Kasumi-1 (cell line): Measurements from ENCODE around the gene UGDH.

ENCODE experiments used
- DNase-seq, 2 experiments: peaks; one replicate each; lab custom pipeline; 2025; lab: John Stamatoyannopoulos, UW

Gene UGDH

DNA sequence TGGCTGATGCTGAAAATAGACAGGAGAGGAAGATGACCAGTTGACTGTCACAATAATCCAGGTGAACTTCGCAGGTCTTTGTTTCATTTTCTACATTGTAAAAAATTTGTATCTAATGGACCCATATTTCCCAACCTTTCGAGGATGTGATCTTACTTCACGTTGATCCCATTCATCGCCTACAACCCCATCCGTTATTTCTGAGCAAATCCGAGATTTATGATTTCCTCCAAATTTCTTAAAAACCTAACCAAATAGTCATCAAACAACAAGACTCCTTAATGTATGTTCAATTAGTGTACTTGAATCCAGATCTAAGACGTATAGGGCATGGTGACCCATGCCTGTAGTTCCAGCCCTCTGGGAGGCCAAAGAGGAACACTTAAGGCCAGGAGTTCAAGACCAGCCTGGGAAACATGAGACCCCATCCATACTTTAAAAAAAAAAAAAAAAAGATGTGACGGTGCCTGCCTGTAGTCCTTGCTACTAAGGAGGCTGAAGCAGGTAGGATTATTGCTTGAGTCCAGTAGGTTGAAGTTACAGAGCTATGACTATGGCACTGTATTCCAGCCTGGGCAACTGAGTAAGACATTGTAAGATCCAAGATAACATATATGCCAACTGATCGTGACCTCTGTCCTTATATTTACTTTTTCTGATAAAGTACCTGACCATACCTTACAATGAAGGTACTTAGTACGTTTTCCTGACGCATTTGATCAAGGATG lies 74.2 kb downstream of the UGDH start:
- no peak for DNase-seq

DNA sequence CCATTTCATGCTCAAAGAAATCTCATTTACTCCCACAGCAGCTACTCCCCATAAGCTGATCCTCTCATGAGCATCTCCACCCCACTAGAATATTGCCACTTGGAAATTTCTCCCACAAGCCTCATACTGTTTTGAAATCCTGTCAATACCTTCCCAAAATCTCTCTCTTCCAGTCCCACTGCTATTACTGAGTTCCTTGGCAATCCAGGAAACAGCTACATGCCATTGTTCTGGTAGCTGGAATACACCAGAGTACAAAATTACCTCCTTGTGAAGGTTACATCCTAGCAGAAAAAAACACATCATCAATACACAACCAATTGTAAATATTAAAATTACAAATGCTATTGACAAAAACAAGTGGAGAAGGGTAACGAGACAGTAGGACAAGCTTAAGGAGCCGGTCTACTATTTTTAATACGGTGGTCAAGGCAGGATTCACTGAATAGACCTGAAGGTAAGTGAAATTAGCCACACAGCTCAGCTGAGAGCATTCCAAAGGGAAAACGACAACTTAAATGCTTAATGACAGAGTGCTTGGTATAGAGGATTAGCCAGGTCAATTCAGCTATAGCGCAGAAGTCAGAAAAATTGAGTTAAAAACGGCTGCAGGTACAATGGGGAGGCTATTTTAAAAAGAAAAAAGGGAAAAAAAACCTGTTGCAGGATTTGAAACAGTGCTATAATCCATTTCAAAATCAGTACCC lies 74.9 kb downstream of the UGDH start:
- DNase-seq, result no peak

DNA sequence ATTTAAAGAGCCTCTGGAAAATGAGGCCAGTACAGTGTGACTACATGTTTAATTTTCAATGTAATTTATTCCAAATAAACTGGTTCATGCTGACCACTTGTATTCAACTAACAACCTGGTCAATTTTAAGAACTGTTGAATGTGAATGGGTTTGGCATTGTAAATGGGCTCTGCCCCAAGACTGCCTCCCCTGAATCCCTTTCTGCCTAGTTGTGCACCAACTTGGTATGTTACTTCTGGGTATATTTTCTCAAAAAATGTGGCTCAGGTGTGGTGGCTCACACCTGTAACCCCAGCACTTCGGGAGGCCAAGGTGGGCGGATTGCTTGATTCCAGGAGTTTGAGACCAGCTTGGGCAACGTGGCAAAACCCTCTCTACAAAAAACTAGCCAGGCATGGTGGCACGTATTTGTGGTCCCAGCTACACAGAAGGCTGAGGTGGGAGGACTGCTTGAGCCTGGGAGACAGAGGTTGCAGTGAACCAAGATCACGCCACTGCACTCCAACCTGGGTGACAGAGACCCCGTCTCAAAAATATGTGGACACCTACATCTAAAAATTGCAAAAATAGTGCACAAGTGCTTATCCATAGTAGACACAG lies 75.7 kb downstream of the UGDH start:
- no peak for DNase-seq

DNA sequence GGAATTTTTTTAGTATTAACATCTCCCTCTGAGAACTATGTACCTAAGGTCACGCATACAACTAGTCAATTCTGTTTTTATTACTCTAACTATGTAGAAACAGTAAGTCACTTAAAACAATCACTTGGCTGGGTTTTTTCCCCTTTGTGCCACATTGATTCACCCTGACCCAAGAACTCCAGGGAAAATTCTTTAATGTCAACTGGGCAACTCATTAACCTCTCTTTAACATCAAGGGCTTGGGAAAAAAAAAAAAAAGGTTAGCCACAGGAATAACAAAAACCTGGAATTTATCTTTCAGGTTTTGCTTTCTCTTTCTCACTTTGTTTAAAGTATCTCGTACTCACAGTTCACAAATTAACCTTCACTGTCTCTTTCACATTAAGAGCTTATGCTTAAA lies 76.6 kb downstream of the UGDH start:
- DNase-seq, result no peak
